ENCODE data around the gene SSR3. TPM values are rescaled to one million over a fixed set of nuclear protein-coding genes. Genes with fewer than 3 reads are reported as not detected.
A peak's percentile ranks its signal among the peaks of the same experiment; 100 is the strongest.

The SSR3 gene
- polyA plus RNA-seq, 2 donors: 53.7 to 73.2 TPM

GRCh38 chr3:156542101-156543042 is 12.5 kb downstream of the SSR3 start:
- H3K27ac ChIP-seq (ENCODE audit: low read depth in 2 of 2, low read length in 1 of 2): no peak overlapping the region

DNA sequence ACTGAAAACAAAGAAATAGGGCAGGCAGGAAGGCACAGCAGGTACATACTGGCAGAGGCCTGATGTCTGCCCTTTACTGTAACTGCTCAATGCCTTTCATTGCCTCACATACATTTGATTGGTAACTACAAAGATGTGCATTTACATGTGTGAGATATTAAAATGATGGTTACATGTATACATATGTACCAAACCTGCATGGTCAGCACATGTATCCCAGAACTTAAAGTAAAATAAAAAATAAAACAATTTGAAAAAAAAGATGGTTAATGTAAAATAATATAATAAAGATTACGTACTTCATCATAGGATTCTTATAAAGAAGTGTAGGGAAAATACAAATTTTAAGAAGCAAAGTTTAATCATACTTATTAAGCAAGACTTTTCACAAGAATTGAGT is 15.1 kb downstream of the SSR3 start:
- 97 to 100% methylated on average over 1 of the region's 1 CpG for WGBS, 2 donors
- Histone ChIP-seq H3K9me3 (ENCODE audit: control insufficient read depth in 2 of 2, insufficient read depth in 1 of 2, low read depth in 1 of 2, low read length in 1 of 2) (no peaks in the 10 kb centered on the region), H3K4me1 (ENCODE audit: control insufficient read depth in 2 of 2, insufficient read depth in 2 of 2, low read length in 1 of 2) (peaks cover 0 to 2% of the 10 kb centered on the region in 2 donors), H3K36me3 (ENCODE audit: control insufficient read depth in 2 of 2, insufficient read depth in 2 of 2, low read length in 1 of 2) (peaks cover 2% of the 10 kb centered on the region in 2 donors), H3K27ac (ENCODE audit: low read depth in 2 of 2, low read length in 1 of 2) (no peak overlapping the region), H3K4me3 (ENCODE audit: low read depth in 1 of 2, low read length in 2 of 2) (no peak overlapping the region), H3K27me3 (ENCODE audit: control insufficient read depth in 1 of 2, insufficient read depth in 2 of 2, low read length in 2 of 2) (no peaks in the 10 kb centered on the region)

More at GRCh38 chr3:156542101-156543042, 12.5 kb downstream of the SSR3 start:
- H3K4me1 ChIP-seq (ENCODE audit: control insufficient read depth in 2 of 2, insufficient read depth in 2 of 2, low read length in 1 of 2): no peaks in the 10 kb centered on the region
- no peaks in the 10 kb centered on the region for H3K27me3 ChIP-seq (ENCODE audit: control insufficient read depth in 1 of 2, insufficient read depth in 2 of 2, low read length in 2 of 2)
- H3K36me3 ChIP-seq (ENCODE audit: control insufficient read depth in 2 of 2, insufficient read depth in 2 of 2, low read length in 1 of 2): peaks cover 2% of the 10 kb centered on the region in 2 donors
- H3K4me3 ChIP-seq (ENCODE audit: low read depth in 1 of 2, low read length in 2 of 2): no peak overlapping the region
- no peaks in the 10 kb centered on the region for H3K9me3 ChIP-seq (ENCODE audit: control insufficient read depth in 2 of 2, insufficient read depth in 1 of 2, low read depth in 1 of 2, low read length in 1 of 2)
- WGBS, 2 donors: 60 to 61% methylated on average over 5 of the region's 5 CpGs

- Histone ChIP-seq H3K9me3 (ENCODE audit: control insufficient read depth in 2 of 2, insufficient read depth in 1 of 2, low read depth in 1 of 2, low read length in 1 of 2) (no peaks in the 10 kb centered on the region), H3K36me3 (ENCODE audit: control insufficient read depth in 2 of 2, insufficient read depth in 2 of 2, low read length in 1 of 2) (peaks cover 2% of the 10 kb centered on the region in 2 donors), H3K27me3 (ENCODE audit: control insufficient read depth in 1 of 2, insufficient read depth in 2 of 2, low read length in 2 of 2) (no peaks in the 10 kb centered on the region), H3K4me1 (ENCODE audit: control insufficient read depth in 2 of 2, insufficient read depth in 2 of 2, low read length in 1 of 2) (peaks cover 0 to 2% of the 10 kb centered on the region in 2 donors), H3K27ac (ENCODE audit: low read depth in 2 of 2, low read length in 1 of 2) (no peak overlapping the region), H3K4me3 (ENCODE audit: low read depth in 1 of 2, low read length in 2 of 2) (no peak overlapping the region)
- WGBS, 2 donors: 74 to 80% methylated on average over 2 of the region's 2 CpGs
Observed at GRCh38 chr3:156539051-156539450, 15.9 kb downstream of the SSR3 start.

DNA sequence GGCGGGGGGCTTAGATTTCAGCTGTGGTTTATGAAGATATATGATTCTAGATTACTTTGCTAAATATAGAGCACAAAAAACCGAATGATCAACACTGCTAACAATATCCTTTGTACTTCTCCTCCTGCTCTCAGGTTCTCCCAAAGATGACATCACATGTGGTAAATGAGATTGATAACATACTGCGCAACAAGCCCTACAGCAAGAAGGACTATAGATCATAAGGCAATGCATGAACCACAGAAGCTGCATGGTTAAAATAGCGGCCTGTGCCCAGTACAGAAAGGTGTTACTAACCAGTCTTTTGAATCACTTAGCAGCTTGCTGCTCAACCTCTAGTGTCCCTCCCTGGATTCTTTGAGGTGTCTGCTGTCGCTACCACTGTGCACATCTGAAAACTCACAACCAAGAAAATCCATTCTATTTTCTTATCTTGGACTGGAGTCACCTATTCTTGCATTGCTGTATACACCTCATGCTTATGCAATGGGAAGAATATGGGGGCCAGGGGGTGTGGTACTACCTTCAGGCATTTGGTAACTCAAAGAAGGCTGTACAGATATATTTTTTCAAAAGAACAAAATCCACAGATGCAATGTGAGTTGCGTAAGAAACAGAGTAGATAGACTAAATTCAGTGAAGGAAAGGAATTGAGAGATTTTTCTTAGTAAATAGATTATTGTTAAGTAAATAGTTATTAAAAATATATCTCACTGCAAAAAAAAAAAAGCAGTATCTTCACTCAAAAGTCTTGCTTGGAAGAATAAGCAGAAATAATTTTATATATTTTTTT is 18.2 kb downstream of the SSR3 start:
- Histone ChIP-seq H3K36me3 (ENCODE audit: control insufficient read depth in 2 of 2, insufficient read depth in 2 of 2, low read length in 1 of 2) (no peaks in the 10 kb centered on the region), H3K27ac (ENCODE audit: low read depth in 2 of 2, low read length in 1 of 2) (no peak overlapping the region), H3K4me3 (ENCODE audit: low read depth in 1 of 2, low read length in 2 of 2) (no peak overlapping the region), H3K4me1 (ENCODE audit: control insufficient read depth in 2 of 2, insufficient read depth in 2 of 2, low read length in 1 of 2) (peaks cover 0 to 2% of the 10 kb centered on the region in 2 donors), H3K27me3 (ENCODE audit: control insufficient read depth in 1 of 2, insufficient read depth in 2 of 2, low read length in 2 of 2) (no peaks in the 10 kb centered on the region), H3K9me3 (ENCODE audit: control insufficient read depth in 2 of 2, insufficient read depth in 1 of 2, low read depth in 1 of 2, low read length in 1 of 2) (no peaks in the 10 kb centered on the region)
- WGBS, 2 donors: 87 to 93% methylated on average over 6 of the region's 6 CpGs

DNA sequence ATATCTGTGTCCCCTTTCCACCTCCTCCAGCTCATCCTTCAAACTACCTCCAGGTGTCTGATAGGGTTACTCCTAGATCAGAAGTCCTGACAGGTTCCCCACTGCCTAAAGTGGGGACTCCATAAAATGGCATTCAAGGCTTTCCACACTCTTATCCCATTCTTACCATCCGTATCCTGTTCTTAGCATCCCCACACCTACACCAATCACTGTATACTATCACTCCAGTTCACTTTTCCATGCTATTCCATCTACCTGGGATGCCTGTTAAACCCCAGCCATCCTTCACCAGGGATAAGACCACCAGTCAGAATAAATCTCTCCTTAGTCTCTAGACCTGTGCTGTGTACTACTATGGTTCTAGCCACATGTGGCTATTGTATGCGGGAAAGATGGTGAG is 19.1 kb downstream of the SSR3 start:
- WGBS, 2 donors: 97 to 98% methylated on average over 2 of the region's 2 CpGs
- Histone ChIP-seq H3K36me3 (ENCODE audit: control insufficient read depth in 2 of 2, insufficient read depth in 2 of 2, low read length in 1 of 2) (no peaks in the 10 kb centered on the region), H3K4me1 (ENCODE audit: control insufficient read depth in 2 of 2, insufficient read depth in 2 of 2, low read length in 1 of 2) (peaks cover 0 to 2% of the 10 kb centered on the region in 2 donors), H3K9me3 (ENCODE audit: control insufficient read depth in 2 of 2, insufficient read depth in 1 of 2, low read depth in 1 of 2, low read length in 1 of 2) (no peaks in the 10 kb centered on the region), H3K4me3 (ENCODE audit: low read depth in 1 of 2, low read length in 2 of 2) (no peak overlapping the region), H3K27me3 (ENCODE audit: control insufficient read depth in 1 of 2, insufficient read depth in 2 of 2, low read length in 2 of 2) (no peaks in the 10 kb centered on the region), H3K27ac (ENCODE audit: low read depth in 2 of 2, low read length in 1 of 2) (peak overlapping the region in 1 of 2 donors; percentile 18)

DNA sequence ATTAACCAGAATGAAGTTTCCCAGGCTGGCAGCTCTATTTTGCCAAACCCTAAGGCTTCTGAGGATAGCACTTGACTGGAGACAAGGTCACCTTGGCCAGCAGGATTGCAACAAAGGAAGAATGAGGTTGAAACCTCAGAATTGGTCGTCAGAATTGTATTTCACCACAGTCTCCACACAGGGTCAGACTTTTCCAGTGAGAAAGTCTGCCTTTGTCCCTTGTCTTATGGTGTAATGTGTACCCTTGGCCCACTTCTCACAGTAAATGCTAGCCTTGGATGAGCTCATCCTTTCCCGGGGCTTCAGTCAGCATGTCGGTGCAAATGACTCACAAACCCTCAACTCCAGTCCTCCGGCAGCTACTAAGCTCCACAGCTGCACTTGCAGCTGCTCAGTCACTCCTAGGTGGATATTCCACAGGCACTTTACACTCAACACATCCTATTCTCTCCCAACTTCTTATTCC is 19.7 kb downstream of the SSR3 start:
- H3K36me3 ChIP-seq (ENCODE audit: control insufficient read depth in 2 of 2, insufficient read depth in 2 of 2, low read length in 1 of 2): no peaks in the 10 kb centered on the region
- H3K27ac ChIP-seq (ENCODE audit: low read depth in 2 of 2, low read length in 1 of 2): peak overlapping the region in 1 of 2 donors; percentile 28
- no peaks in the 10 kb centered on the region for H3K9me3 ChIP-seq (ENCODE audit: control insufficient read depth in 2 of 2, insufficient read depth in 1 of 2, low read depth in 1 of 2, low read length in 1 of 2)
- H3K27me3 ChIP-seq (ENCODE audit: control insufficient read depth in 1 of 2, insufficient read depth in 2 of 2, low read length in 2 of 2): no peaks in the 10 kb centered on the region
- peaks cover 0 to 2% of the 10 kb centered on the region in 2 donors for H3K4me1 ChIP-seq (ENCODE audit: control insufficient read depth in 2 of 2, insufficient read depth in 2 of 2, low read length in 1 of 2)
- no peak overlapping the region for H3K4me3 ChIP-seq (ENCODE audit: low read depth in 1 of 2, low read length in 2 of 2)
- WGBS, 2 donors: 17 to 31% methylated on average over 4 of the region's 4 CpGs

DNA sequence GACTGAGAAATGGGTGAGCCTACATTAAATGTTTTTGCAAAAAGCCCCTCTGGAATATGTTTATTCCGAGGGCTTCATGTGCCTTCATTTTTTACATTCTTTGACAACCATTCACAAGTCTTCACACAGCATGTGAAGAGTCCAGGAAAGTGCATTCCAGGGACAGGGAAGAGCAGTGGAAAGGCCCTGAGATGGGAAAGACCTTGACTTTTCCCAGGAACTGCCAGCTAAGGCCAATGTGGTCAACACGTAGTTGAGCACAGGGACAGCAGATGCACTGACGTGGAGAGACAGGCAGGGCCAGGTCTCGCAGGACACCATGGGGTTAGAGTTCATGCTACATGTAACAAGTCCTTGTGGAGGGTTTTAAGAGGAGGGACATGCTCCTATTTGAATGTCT is 21.7 kb downstream of the SSR3 start:
- H3K4me1 ChIP-seq (ENCODE audit: control insufficient read depth in 2 of 2, insufficient read depth in 2 of 2, low read length in 1 of 2): peaks cover 0 to 2% of the 10 kb centered on the region in 2 donors
- H3K27me3 ChIP-seq (ENCODE audit: control insufficient read depth in 1 of 2, insufficient read depth in 2 of 2, low read length in 2 of 2): no peaks in the 10 kb centered on the region
- no peaks in the 10 kb centered on the region for H3K36me3 ChIP-seq (ENCODE audit: control insufficient read depth in 2 of 2, insufficient read depth in 2 of 2, low read length in 1 of 2)
- H3K9me3 ChIP-seq (ENCODE audit: control insufficient read depth in 2 of 2, insufficient read depth in 1 of 2, low read depth in 1 of 2, low read length in 1 of 2): no peaks in the 10 kb centered on the region
- no peak overlapping the region for H3K27ac ChIP-seq (ENCODE audit: low read depth in 2 of 2, low read length in 1 of 2)
- WGBS, 2 donors: 81 to 82% methylated on average over 4 of the region's 4 CpGs
- H3K4me3 ChIP-seq (ENCODE audit: low read depth in 1 of 2, low read length in 2 of 2): no peak overlapping the region

DNA sequence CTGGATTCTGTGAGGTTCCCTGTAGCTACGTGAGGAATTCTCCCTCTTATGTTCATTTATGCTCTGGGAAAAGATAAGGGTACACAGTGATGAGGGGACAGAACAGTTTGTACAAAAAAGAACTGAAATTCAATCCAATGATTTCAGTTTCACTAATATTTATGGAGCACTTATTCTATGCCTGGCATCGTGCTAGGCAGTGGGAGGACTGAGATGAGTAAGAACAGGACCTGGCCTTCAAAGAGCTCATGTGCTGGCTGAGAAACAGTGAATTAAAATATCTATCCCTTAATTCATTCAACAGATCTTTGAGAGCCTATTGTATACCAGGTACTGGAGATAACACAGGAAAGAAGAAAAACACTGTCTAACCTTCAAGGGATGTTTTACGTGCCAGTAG is 22.2 kb downstream of the SSR3 start:
- Histone ChIP-seq H3K4me3 (ENCODE audit: low read depth in 1 of 2, low read length in 2 of 2) (no peak overlapping the region), H3K27ac (ENCODE audit: low read depth in 2 of 2, low read length in 1 of 2) (no peak overlapping the region)
- WGBS, 2 donors: 57% methylated on average over 3 of the region's 3 CpGs

GRCh38 chr3:156530980-156531379 is 23.9 kb downstream of the SSR3 start:
- H3K36me3 ChIP-seq (ENCODE audit: control insufficient read depth in 2 of 2, insufficient read depth in 2 of 2, low read length in 1 of 2): no peaks in the 10 kb centered on the region
- H3K4me1 ChIP-seq (ENCODE audit: control insufficient read depth in 2 of 2, insufficient read depth in 2 of 2, low read length in 1 of 2): peaks cover 0 to 2% of the 10 kb centered on the region in 2 donors
- no peaks in the 10 kb centered on the region for H3K9me3 ChIP-seq (ENCODE audit: control insufficient read depth in 2 of 2, insufficient read depth in 1 of 2, low read depth in 1 of 2, low read length in 1 of 2)
- H3K27me3 ChIP-seq (ENCODE audit: control insufficient read depth in 1 of 2, insufficient read depth in 2 of 2, low read length in 2 of 2): no peaks in the 10 kb centered on the region
- H3K27ac ChIP-seq (ENCODE audit: low read depth in 2 of 2, low read length in 1 of 2): no peak overlapping the region
- no peak overlapping the region for H3K4me3 ChIP-seq (ENCODE audit: low read depth in 1 of 2, low read length in 2 of 2)
- WGBS, 2 donors: 85 to 91% methylated on average over 5 of the region's 5 CpGs

More for the DNA sequence above, 22.2 kb downstream of the SSR3 start:
- Histone ChIP-seq H3K27me3 (ENCODE audit: control insufficient read depth in 1 of 2, insufficient read depth in 2 of 2, low read length in 2 of 2) (no peaks in the 10 kb centered on the region), H3K4me1 (ENCODE audit: control insufficient read depth in 2 of 2, insufficient read depth in 2 of 2, low read length in 1 of 2) (peaks cover 0 to 2% of the 10 kb centered on the region in 2 donors), H3K36me3 (ENCODE audit: control insufficient read depth in 2 of 2, insufficient read depth in 2 of 2, low read length in 1 of 2) (no peaks in the 10 kb centered on the region), H3K9me3 (ENCODE audit: control insufficient read depth in 2 of 2, insufficient read depth in 1 of 2, low read depth in 1 of 2, low read length in 1 of 2) (no peaks in the 10 kb centered on the region)
